IPS-15b (cell line): ENCODE measurements around the gene CEP112.

ENCODE experiments used
- H3K27me3 ChIP-seq: one replicate; pipeline ENCODE4 v1.6.1; 2013; ENCODE audit warnings: low read length; ENCODE audit not compliant: control insufficient read depth, insufficient read depth
- H3K36me3 ChIP-seq: one replicate; pipeline ENCODE4 v1.6.1; 2013; ENCODE audit warnings: low read length; ENCODE audit not compliant: control insufficient read depth, insufficient read depth
- H3K4me1 ChIP-seq: one replicate; pipeline ENCODE4 v1.6.1; 2013; ENCODE audit warnings: mild to moderate bottlenecking, low read length; ENCODE audit not compliant: control insufficient read depth, insufficient read depth
- H3K4me3 ChIP-seq: one replicate; pipeline ENCODE4 v1.5.1; 2013; ENCODE audit warnings: low read depth, low read length
- H3K9ac ChIP-seq: one replicate; pipeline ENCODE4 v1.6.1; 2013; ENCODE audit warnings: low read depth, mild to moderate bottlenecking, low read length
- H3K9me3 ChIP-seq: one replicate; pipeline ENCODE4 v1.6.1; 2013; ENCODE audit warnings: mild to moderate bottlenecking, low read length; ENCODE audit not compliant: control insufficient read depth, insufficient read depth

CEP112 gene

GRCh38 chr17:65633988-65634387, 557.9 kb downstream of the CEP112 start:
- Histone ChIP-seq H3K27me3 (no peaks in the 10 kb centered on the region), H3K4me1 (peaks cover 4% of the 10 kb centered on the region), H3K4me3 (no peak overlapping the region)

GRCh38 chr17:65633146-65633881, 558.6 kb downstream of the CEP112 start:
- Histone ChIP-seq H3K9ac (no peak overlapping the region), H3K36me3 (no peaks in the 10 kb centered on the region), H3K4me1 (peaks cover 4% of the 10 kb centered on the region), H3K27me3 (no peaks in the 10 kb centered on the region), H3K4me3 (no peak overlapping the region), H3K9me3 (no peaks in the 10 kb centered on the region)

More at GRCh38 chr17:65633988-65634387, 557.9 kb downstream of the CEP112 start:
- no peak overlapping the region for H3K9ac ChIP-seq
- no peaks in the 10 kb centered on the region for H3K36me3 ChIP-seq
- H3K9me3 ChIP-seq = no peaks in the 10 kb centered on the region

GRCh38 chr17:65630502-65630901, 561.4 kb downstream of the CEP112 start:
- H3K27me3 ChIP-seq = no peaks in the 10 kb centered on the region

GRCh38 chr17:65629234-65629690, 562.7 kb downstream of the CEP112 start:
- Histone ChIP-seq H3K9ac (no peak overlapping the region), H3K4me3 (no peak overlapping the region), H3K4me1 (peaks cover 4% of the 10 kb centered on the region), H3K9me3 (no peaks in the 10 kb centered on the region), H3K36me3 (no peaks in the 10 kb centered on the region), H3K27me3 (no peaks in the 10 kb centered on the region)

More at GRCh38 chr17:65630502-65630901, 561.4 kb downstream of the CEP112 start:
- Histone ChIP-seq H3K36me3 (no peaks in the 10 kb centered on the region), H3K4me3 (no peak overlapping the region), H3K4me1 (peaks cover 4% of the 10 kb centered on the region), H3K9ac (no peak overlapping the region), H3K9me3 (no peaks in the 10 kb centered on the region)

GRCh38 chr17:65628644-65629036, 563.3 kb downstream of the CEP112 start:
- no peak overlapping the region for H3K9ac ChIP-seq
- H3K4me3 ChIP-seq = no peak overlapping the region
- no peaks in the 10 kb centered on the region for H3K36me3 ChIP-seq
- H3K9me3 ChIP-seq = no peaks in the 10 kb centered on the region
- H3K4me1 ChIP-seq = peaks cover 4% of the 10 kb centered on the region
- H3K27me3 ChIP-seq = no peaks in the 10 kb centered on the region

- peaks cover 4% of the 10 kb centered on the region for H3K4me1 ChIP-seq
- H3K4me3 ChIP-seq = no peak overlapping the region
- no peaks in the 10 kb centered on the region for H3K36me3 ChIP-seq
- H3K9ac ChIP-seq = no peak overlapping the region
- H3K9me3 ChIP-seq = no peaks in the 10 kb centered on the region
- H3K27me3 ChIP-seq = no peaks in the 10 kb centered on the region
Observed at GRCh38 chr17:65627891-65628643, 563.9 kb downstream of the CEP112 start.

GRCh38 chr17:65627108-65627507, 564.8 kb downstream of the CEP112 start:
- Histone ChIP-seq H3K36me3 (no peaks in the 10 kb centered on the region), H3K27me3 (no peaks in the 10 kb centered on the region), H3K4me3 (no peak overlapping the region), H3K4me1 (peaks cover 4% of the 10 kb centered on the region), H3K9ac (no peak overlapping the region), H3K9me3 (no peaks in the 10 kb centered on the region)

GRCh38 chr17:65626451-65626850, 565.5 kb downstream of the CEP112 start:
- Histone ChIP-seq H3K4me1 (peaks cover 4% of the 10 kb centered on the region), H3K9me3 (no peaks in the 10 kb centered on the region), H3K27me3 (no peaks in the 10 kb centered on the region), H3K4me3 (no peak overlapping the region), H3K36me3 (no peaks in the 10 kb centered on the region), H3K9ac (no peak overlapping the region)

GRCh38 chr17:65618516-65618915, 573.4 kb downstream of the CEP112 start:
- Histone ChIP-seq H3K4me3 (no peak overlapping the region), H3K4me1 (no peaks in the 10 kb centered on the region), H3K9me3 (no peaks in the 10 kb centered on the region), H3K36me3 (no peaks in the 10 kb centered on the region), H3K9ac (no peak overlapping the region), H3K27me3 (no peaks in the 10 kb centered on the region)

- H3K27me3 ChIP-seq = no peaks in the 10 kb centered on the region
Observed at GRCh38 chr17:65617496-65617895, 574.4 kb downstream of the CEP112 start.

GRCh38 chr17:65609749-65610148, 582.2 kb downstream of the CEP112 start:
- H3K4me3 ChIP-seq = no peak overlapping the region
- H3K9me3 ChIP-seq = no peaks in the 10 kb centered on the region
- no peak overlapping the region for H3K9ac ChIP-seq
- H3K27me3 ChIP-seq = no peaks in the 10 kb centered on the region
- H3K36me3 ChIP-seq = no peaks in the 10 kb centered on the region
- H3K4me1 ChIP-seq = no peaks in the 10 kb centered on the region

More at GRCh38 chr17:65617496-65617895, 574.4 kb downstream of the CEP112 start:
- Histone ChIP-seq H3K4me1 (no peaks in the 10 kb centered on the region), H3K4me3 (no peak overlapping the region), H3K9ac (no peak overlapping the region), H3K36me3 (no peaks in the 10 kb centered on the region), H3K9me3 (no peaks in the 10 kb centered on the region)

GRCh38 chr17:65609286-65609685, 582.6 kb downstream of the CEP112 start:
- Histone ChIP-seq H3K9me3 (no peaks in the 10 kb centered on the region), H3K36me3 (no peaks in the 10 kb centered on the region), H3K4me1 (no peaks in the 10 kb centered on the region), H3K9ac (no peak overlapping the region), H3K4me3 (no peak overlapping the region), H3K27me3 (no peaks in the 10 kb centered on the region)
